ENCODE data around the gene CYP27C1. TPM values are rescaled to one million over a fixed set of nuclear protein-coding genes. Genes with fewer than 3 reads are reported as not detected.

Gene CYP27C1
- total and polyA plus RNA-seq, 2 donors (not counting 1 experiment from before 2014, with no cell fraction given) = 0.07 TPM; not detected in 1

- Histone ChIP-seq H3K36me3 (ENCODE audit: control insufficient read depth, insufficient read depth, low read length) (no peaks in the 10 kb centered on the region), H3K4me2 (ENCODE audit: extremely low read depth, insufficient read depth, low read length) (no peak overlapping the region), H3K79me2 (ENCODE audit: control insufficient read depth, insufficient read depth, low read length) (no peaks in the 10 kb centered on the region), H3K4me1 (ENCODE audit: control insufficient read depth, extremely low read depth, insufficient read depth, low read length) (no peaks in the 10 kb centered on the region), H2AFZ (ENCODE audit: low read length) (no peak overlapping the region), H3K4me3 (replicated peaks in 1 of 4; ENCODE audit: control extremely low read depth in 1 of 4, insufficient read depth in 1 of 4, low read depth in 3 of 4, low read length in 4 of 4) (no peak overlapping the region), H3K27me3 (ENCODE audit: control insufficient read depth, insufficient read depth, low read length) (peaks cover 7% of the 10 kb centered on the region), H3K9me3 (ENCODE audit: control insufficient read depth, insufficient read depth, low read depth, low read length) (no peaks in the 10 kb centered on the region), H3K9ac (ENCODE audit: insufficient read depth, low read length) (no peak overlapping the region), H3K27ac (ENCODE audit: insufficient read depth, low read length) (no peak overlapping the region), H4K20me1 (ENCODE audit: control insufficient read depth, extremely low read depth, insufficient read depth, low read length) (no peaks in the 10 kb centered on the region)
- DNase-seq (ENCODE audit: low read depth in 2 of 2) = no peak
- TF ChIP-seq CTCF (conservative IDR thresholded peaks at IDR 0.05 in 1 of 2, IDR thresholded peaks at IDR 0.05 in 1 of 2; ENCODE audit: low read depth in 1 of 2, low read length in 2 of 2) = no peak
- no peak for TF ChIP-seq EZH2 (IDR thresholded peaks at IDR 0.05; ENCODE audit: low read length, missing control alignments)
These were observed 36.3 kb downstream of the CYP27C1 start for GRCh38 chr2:127183771-127184170.

GRCh38 chr2:127182626-127183458 is 37.3 kb downstream of the CYP27C1 start:
- no peaks in the 10 kb centered on the region for H3K9me3 ChIP-seq (ENCODE audit: control insufficient read depth, insufficient read depth, low read depth, low read length)
- no peak for TF ChIP-seq EZH2 (IDR thresholded peaks at IDR 0.05; ENCODE audit: low read length, missing control alignments)
- no peak for TF ChIP-seq CTCF (conservative IDR thresholded peaks at IDR 0.05 in 1 of 2, IDR thresholded peaks at IDR 0.05 in 1 of 2; ENCODE audit: low read depth in 1 of 2, low read length in 2 of 2)
- no peaks in the 10 kb centered on the region for H4K20me1 ChIP-seq (ENCODE audit: control insufficient read depth, extremely low read depth, insufficient read depth, low read length)
- no peak overlapping the region for H2AFZ ChIP-seq (ENCODE audit: low read length)
- DNase-seq (ENCODE audit: low read depth in 2 of 2) = no peak
- H3K36me3 ChIP-seq (ENCODE audit: control insufficient read depth, insufficient read depth, low read length) = no peaks in the 10 kb centered on the region
- H3K4me1 ChIP-seq (ENCODE audit: control insufficient read depth, extremely low read depth, insufficient read depth, low read length) = no peaks in the 10 kb centered on the region
- H3K79me2 ChIP-seq (ENCODE audit: control insufficient read depth, insufficient read depth, low read length) = no peaks in the 10 kb centered on the region
- H3K4me2 ChIP-seq (ENCODE audit: extremely low read depth, insufficient read depth, low read length) = no peak overlapping the region
- H3K27me3 ChIP-seq (ENCODE audit: control insufficient read depth, insufficient read depth, low read length) = peaks cover 7% of the 10 kb centered on the region
- no peak overlapping the region for H3K27ac ChIP-seq (ENCODE audit: insufficient read depth, low read length)
- H3K9ac ChIP-seq (ENCODE audit: insufficient read depth, low read length) = no peak overlapping the region
- H3K4me3 ChIP-seq (replicated peaks in 1 of 4; ENCODE audit: control extremely low read depth in 1 of 4, insufficient read depth in 1 of 4, low read depth in 3 of 4, low read length in 4 of 4) = no peak overlapping the region

GRCh38 chr2:127181851-127182250 is 38.2 kb downstream of the CYP27C1 start:
- no peak overlapping the region for H3K4me2 ChIP-seq (ENCODE audit: extremely low read depth, insufficient read depth, low read length)
- no peak overlapping the region for H3K4me3 ChIP-seq (replicated peaks in 1 of 4; ENCODE audit: control extremely low read depth in 1 of 4, insufficient read depth in 1 of 4, low read depth in 3 of 4, low read length in 4 of 4)
- H4K20me1 ChIP-seq (ENCODE audit: control insufficient read depth, extremely low read depth, insufficient read depth, low read length) = no peaks in the 10 kb centered on the region
- H3K36me3 ChIP-seq (ENCODE audit: control insufficient read depth, insufficient read depth, low read length) = no peaks in the 10 kb centered on the region
- no peaks in the 10 kb centered on the region for H3K9me3 ChIP-seq (ENCODE audit: control insufficient read depth, insufficient read depth, low read depth, low read length)
- no peak overlapping the region for H3K9ac ChIP-seq (ENCODE audit: insufficient read depth, low read length)
- DNase-seq (ENCODE audit: low read depth in 2 of 2) = no peak
- peaks cover 5% of the 10 kb centered on the region for H3K27me3 ChIP-seq (ENCODE audit: control insufficient read depth, insufficient read depth, low read length)
- no peaks in the 10 kb centered on the region for H3K79me2 ChIP-seq (ENCODE audit: control insufficient read depth, insufficient read depth, low read length)
- no peak overlapping the region for H3K27ac ChIP-seq (ENCODE audit: insufficient read depth, low read length)
- TF ChIP-seq CTCF (conservative IDR thresholded peaks at IDR 0.05 in 1 of 2, IDR thresholded peaks at IDR 0.05 in 1 of 2; ENCODE audit: low read depth in 1 of 2, low read length in 2 of 2) (no peak), EZH2 (IDR thresholded peaks at IDR 0.05; ENCODE audit: low read length, missing control alignments) (no peak)
- H3K4me1 ChIP-seq (ENCODE audit: control insufficient read depth, extremely low read depth, insufficient read depth, low read length) = no peaks in the 10 kb centered on the region
- H2AFZ ChIP-seq (ENCODE audit: low read length) = no peak overlapping the region
